Colonic mucosa (tissue), 4 donors: Measurements from ENCODE around the gene ERN1. TPM values are rescaled to one million over a fixed set of nuclear protein-coding genes. Genes with fewer than 3 reads are reported as not detected.
"Not testable (repeated sequence)": the region's sequence is repeated elsewhere in the genome, so short reads cannot be mapped to it uniquely, and the experiment has no call there.

Experiments
- DNase-seq: peaks from one replicate; pipeline ENCODE4 v3.0.0-alpha.2; 2020
- H3K27ac ChIP-seq: fragments of 200-600 bp; one replicate; pipeline ENCODE4 v1.8.0; 2021
- H3K27me3 ChIP-seq: fragments of 200-600 bp; one replicate; pipeline ENCODE4 v1.8.0; 2021
- H3K36me3 ChIP-seq: fragments of 200-600 bp; one replicate; pipeline ENCODE4 v1.8.0; 2021
- H3K4me1 ChIP-seq: fragments of 200-600 bp; one replicate; pipeline ENCODE4 v1.8.0; 2021; ENCODE audit warnings: mild to moderate bottlenecking
- H3K4me3 ChIP-seq: fragments of 200-600 bp; one replicate; pipeline ENCODE4 v1.8.0; 2021
- H3K9ac ChIP-seq, 2 donors: one replicate each; pipeline ENCODE4 v1.7.0; 2013; ENCODE audit warnings: control low read depth in 2 of 2, low read depth in 2 of 2, low read length in 2 of 2
- H3K9me3 ChIP-seq: fragments of 200-600 bp; one replicate; pipeline ENCODE4 v1.8.0; 2021
- intact Hi-C: fragments of 100-400 bp; cut with DNase I; formaldehyde crosslinking; loops from one replicate; pipeline ENCODE4 v1.14.1; 2022
- total RNA-seq, 2 donors: library from RNA; stranded (reverse); fragmentation: NEBNext Ultra II Directional in 1 of 2; extraction: Animal tissue kit (Norgen Biotek cat#: 25700) in 1 of 2; gene quantifications; one replicate each; pipeline ENCODE4 v1.2.1, GENCODE V29; 2021
- TF ChIP-seq, protein P1 (sequence below): fragments of 200-600 bp; IDR thresholded peaks from one replicate; pipeline ENCODE4 v1.8.0; 2022; ENCODE audit warnings: antibody characterized with exemption, mild to moderate bottlenecking
- donor health status: healthy.
- donor health status: DM: no; HTN: no; CAD: no.
- donor health status: DM: no; HTN: no; CAD: no.

Gene ERN1
- total RNA-seq, result 10 to 100 TPM; 19.2 to 19.6 TPM

DNA sequence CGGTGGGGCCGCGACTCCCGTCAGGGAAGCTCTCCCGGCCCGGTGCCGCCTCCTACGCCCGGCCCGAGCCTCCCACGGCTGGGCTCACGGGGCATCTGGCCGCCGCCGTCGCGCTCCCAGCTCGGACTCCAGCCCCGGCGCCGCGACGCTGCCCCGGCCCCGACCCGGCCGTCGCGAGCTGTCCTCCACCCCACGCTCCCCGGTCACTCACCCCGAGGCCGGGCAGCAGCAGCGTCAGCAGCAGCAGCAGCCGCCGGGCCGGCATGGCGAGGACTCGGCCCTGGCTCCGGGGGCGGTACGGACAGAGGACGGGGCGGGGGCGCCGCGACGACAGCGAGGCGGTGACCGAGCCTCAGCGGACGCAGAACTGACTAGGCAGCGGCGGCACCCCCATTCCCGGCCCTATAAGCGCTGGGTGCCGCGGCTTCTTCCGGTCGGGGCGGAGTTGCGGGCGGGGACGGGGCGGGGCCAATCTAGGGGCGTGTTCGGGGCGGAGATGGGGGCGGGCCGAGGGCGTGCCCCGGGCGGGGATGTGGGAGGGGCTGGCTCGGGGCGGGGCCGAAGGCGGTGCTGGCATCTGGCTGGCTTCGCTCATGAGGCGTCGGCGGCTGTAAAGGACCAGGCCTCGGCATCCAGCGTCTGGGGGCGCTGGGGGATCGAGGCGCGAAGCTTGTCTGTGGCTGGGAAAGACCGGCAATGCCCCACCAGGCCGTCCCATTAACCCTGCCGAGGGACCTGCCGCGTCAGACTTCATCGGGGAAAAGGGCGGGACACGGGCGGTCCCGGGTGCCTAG, at the start of gene ERN1:
TSS of gene ERN1 (minus strand) at position 380 of the 794 bp plus-strand sequence. CDS start at position 265, 115 bp downstream.
- peak; percentile 95 for DNase-seq
- H3K9me3 ChIP-seq, result no peaks in the 10 kb centered on the region
- H3K4me1 ChIP-seq, result peaks cover 5% of the 10 kb centered on the region
- no peaks in the 10 kb centered on the region for H3K27me3 ChIP-seq
- TF ChIP-seq, protein P1, sequence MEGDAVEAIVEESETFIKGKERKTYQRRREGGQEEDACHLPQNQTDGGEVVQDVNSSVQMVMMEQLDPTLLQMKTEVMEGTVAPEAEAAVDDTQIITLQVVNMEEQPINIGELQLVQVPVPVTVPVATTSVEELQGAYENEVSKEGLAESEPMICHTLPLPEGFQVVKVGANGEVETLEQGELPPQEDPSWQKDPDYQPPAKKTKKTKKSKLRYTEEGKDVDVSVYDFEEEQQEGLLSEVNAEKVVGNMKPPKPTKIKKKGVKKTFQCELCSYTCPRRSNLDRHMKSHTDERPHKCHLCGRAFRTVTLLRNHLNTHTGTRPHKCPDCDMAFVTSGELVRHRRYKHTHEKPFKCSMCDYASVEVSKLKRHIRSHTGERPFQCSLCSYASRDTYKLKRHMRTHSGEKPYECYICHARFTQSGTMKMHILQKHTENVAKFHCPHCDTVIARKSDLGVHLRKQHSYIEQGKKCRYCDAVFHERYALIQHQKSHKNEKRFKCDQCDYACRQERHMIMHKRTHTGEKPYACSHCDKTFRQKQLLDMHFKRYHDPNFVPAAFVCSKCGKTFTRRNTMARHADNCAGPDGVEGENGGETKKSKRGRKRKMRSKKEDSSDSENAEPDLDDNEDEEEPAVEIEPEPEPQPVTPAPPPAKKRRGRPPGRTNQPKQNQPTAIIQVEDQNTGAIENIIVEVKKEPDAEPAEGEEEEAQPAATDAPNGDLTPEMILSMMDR, result no peak
- peak within 1 kb of the TSS; percentile 97 for H3K27ac ChIP-seq
- H3K36me3 ChIP-seq, result no peaks in the 10 kb centered on the region
- peak within 1 kb of the TSS; percentile 94 to 96 for H3K9ac ChIP-seq
- intact Hi-C loops, result loop anchor here (10.0 kb wide), 1 partner anchor 215 kb away; the partner anchor contains the start of genes CSHL1 and GH1
- H3K4me3 ChIP-seq, result peak within 1 kb of the TSS; percentile 88

DNA sequence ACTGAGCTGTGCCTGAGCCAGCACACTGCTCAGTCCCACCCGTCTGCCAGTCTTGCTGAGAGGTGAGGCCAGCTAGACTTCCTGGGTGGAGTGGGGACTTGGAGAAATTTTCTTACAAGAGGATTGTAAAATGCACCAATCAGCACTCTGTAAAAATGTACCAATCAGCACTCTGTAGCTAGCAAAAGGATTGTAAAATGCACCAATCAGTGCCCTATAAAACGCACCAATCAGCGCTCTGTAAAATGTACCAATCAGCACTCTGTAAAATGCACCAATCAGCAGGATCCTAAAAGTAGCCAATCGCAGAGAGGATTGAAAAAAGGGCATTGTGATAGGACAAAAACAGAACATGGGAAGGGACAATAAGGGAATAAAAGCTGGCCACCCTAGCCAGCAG, 49.1 kb upstream of the ERN1 start:
- intact Hi-C loops, H3K27me3 ChIP-seq, H3K4me3 ChIP-seq, DNase-seq, H3K9ac ChIP-seq, H3K9me3 ChIP-seq, H3K27ac ChIP-seq, H3K36me3 ChIP-seq, H3K4me1 ChIP-seq: not testable (repeated sequence)

DNA sequence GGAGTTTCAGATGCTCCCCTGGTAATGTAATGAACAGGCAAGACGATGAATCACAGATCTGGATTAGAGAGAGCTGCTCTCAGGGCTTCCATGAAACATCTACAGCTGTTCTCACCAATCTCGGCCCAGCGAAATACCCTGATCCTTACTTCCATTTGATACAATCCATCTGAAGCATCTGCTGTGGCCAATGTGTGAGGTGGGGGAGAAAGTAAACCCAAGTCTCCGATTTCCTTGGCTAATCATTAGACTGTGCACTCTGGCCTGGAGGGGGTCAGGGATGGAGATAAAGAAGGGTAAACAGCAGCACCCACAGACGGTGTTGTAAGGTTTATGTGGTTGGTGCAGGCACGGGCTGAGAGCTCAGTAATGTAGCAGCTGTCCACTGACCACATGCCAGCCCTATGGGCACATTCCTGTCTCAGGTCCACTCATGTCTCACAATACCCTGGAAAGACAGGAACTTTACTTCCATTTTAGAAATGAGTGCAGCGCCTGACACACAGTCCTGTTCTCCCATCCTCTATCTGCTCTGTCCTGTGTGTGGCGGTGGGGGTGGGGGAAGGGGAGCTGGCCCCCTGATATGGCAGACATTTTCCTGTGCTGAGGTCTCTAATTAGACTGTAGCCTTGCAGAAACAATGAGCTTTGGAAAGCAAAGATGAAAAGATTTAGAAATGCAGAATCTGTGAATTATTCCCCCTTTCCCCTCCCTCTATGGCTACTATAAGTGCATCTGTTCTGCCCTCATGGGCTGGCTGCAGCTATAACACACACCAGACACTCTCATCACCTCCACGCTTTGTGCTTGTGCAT, 48.3 kb upstream of the ERN1 start:
- Histone ChIP-seq H3K4me3 (no peak overlapping the region), H3K27me3 (no peaks in the 10 kb centered on the region), H3K9ac (no peak overlapping the region), H3K36me3 (no peaks in the 10 kb centered on the region), H3K27ac (no peak overlapping the region), H3K4me1 (no peaks in the 10 kb centered on the region), H3K9me3 (no peaks in the 10 kb centered on the region)
- TF ChIP-seq, protein P1, result no peak
- DNase-seq, result no peak
- intact Hi-C loops, result no loop called here

DNA sequence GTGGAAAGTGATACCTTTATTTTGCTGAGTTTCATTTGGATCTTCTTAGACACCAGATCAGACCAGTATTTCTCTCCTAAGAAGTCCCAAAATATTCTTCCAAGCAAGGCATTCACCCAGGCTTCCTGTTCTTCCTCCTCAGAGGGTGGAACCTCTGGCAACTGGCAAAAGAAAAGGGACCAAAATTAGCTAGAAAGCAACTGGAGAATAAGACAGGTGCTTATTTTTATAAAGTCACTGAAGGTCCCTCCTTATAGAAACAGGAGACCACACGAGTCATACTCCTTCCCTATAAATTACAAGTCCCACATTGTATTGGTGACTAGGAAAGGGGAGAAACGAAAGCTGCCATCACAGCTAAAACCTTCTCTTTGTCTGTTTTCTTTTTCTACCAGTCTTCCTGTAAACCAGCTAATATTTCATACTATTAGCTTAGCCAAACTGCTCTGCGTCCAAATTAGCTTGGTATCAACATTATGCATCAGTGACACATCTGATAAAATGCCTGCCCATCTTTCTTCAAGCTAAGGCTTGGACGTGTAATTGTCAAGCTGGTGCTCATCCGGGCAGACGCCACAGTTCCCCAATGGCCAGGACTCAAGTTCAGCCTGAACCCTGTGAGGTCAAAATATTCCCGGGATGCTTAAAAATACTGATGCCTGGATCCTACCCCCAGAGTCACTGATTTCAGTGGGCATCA, 47.5 kb upstream of the ERN1 start:
- no peak overlapping the region for H3K4me3 ChIP-seq
- H3K9me3 ChIP-seq, result no peaks in the 10 kb centered on the region
- DNase-seq, result no peak
- TF ChIP-seq, protein P1, result no peak
- no peaks in the 10 kb centered on the region for H3K27me3 ChIP-seq
- intact Hi-C loops, result no loop called here
- no peaks in the 10 kb centered on the region for H3K36me3 ChIP-seq
- no peak overlapping the region for H3K27ac ChIP-seq
- H3K4me1 ChIP-seq, result no peaks in the 10 kb centered on the region
- H3K9ac ChIP-seq, result no peak overlapping the region

DNA sequence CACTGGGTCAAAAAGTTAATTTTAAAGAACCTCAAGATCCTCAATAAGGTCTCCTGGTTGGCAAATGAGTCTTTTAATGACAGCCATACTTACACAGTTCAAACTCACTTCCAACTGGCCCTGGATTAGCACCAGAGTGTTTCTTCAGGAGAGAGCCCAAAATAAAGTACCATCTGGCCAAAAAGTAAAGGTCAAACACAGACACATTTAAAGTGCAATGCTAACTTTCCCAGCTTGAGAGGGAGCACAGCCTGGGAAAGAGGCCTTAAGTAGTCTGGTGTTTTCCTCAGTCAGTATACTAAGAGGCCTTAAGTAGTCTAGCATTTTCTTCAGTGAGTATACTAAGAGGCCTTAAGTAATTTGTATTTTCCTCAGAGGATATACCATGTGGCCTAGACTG, 46.6 kb upstream of the ERN1 start:
- no peaks in the 10 kb centered on the region for H3K4me1 ChIP-seq
- no peak overlapping the region for H3K9ac ChIP-seq
- H3K27ac ChIP-seq, result no peak overlapping the region
- no peaks in the 10 kb centered on the region for H3K27me3 ChIP-seq
- intact Hi-C loops, result no loop called here
- TF ChIP-seq, protein P1, result no peak
- no peak overlapping the region for H3K4me3 ChIP-seq
- H3K36me3 ChIP-seq, result no peaks in the 10 kb centered on the region
- no peak for DNase-seq
- H3K9me3 ChIP-seq, result no peaks in the 10 kb centered on the region
